Measurements from ENCODE around the gene SHISA9.

GRCh38 chr16:12902511-12903372 is 1.3 kb downstream of the SHISA9 start:
- no peak for TF ChIP-seq CTCF (IDR thresholded peaks at IDR 0.05)
- no peak for TF ChIP-seq EZH2 (IDR thresholded peaks at IDR 0.05; ENCODE audit: borderline replicate concordance, insufficient read depth, low read depth, low read length, poor library complexity, severe bottlenecking)
